Esophagus squamous epithelium (tissue), 4 donors: ENCODE measurements around the gene LAPTM4A.

Experiments
- CTCF ChIP-seq, 6 experiments: fragments of 450-650 bp in 4 of 6; fragments of 200-600 bp in 2 of 6; sonication (generic) in 2 of 6; IDR thresholded peaks; one replicate each; pipeline ENCODE4 v1.5.1; 2016 to 2019; ENCODE audit warnings: antibody characterized with exemption in 6 of 6, mild to moderate bottlenecking in 4 of 6, moderate library complexity in 4 of 6
- POLR2A ChIP-seq, 4 donors: fragments of 450-650 bp; IDR thresholded peaks; one replicate each; pipeline ENCODE4 v1.6.1; 2017; ENCODE audit warnings: antibody characterized with exemption in 4 of 4, mild to moderate bottlenecking in 4 of 4, moderate library complexity in 3 of 4

- TF ChIP-seq CTCF (IDR thresholded peaks at IDR 0.05) (peak in 5 of 6 experiments; percentile 15 to 43 (median 35)), POLR2A (IDR thresholded peaks at IDR 0.05) (peak in 3 of 4 donors; percentile 91 to 97 (median 94))
These were observed at the start of gene LAPTM4A for GRCh38 chr2:20051532-20052228.
